GM21717 (cell line): ENCODE results near the gene SF3A2.
"Not testable (repeated sequence)": the region's sequence is repeated elsewhere in the genome, so short reads cannot be mapped to it uniquely, and the experiment has no call there.

Experiments used
- ATAC-seq: cut with Tn5 transposase; IDR thresholded peaks from one replicate; pipeline ENCODE4 v1.9.1; 2021; ENCODE audit warnings: mild to moderate bottlenecking, moderate library complexity; ENCODE audit not compliant: unreplicated experiment

The SF3A2 gene, protein sequence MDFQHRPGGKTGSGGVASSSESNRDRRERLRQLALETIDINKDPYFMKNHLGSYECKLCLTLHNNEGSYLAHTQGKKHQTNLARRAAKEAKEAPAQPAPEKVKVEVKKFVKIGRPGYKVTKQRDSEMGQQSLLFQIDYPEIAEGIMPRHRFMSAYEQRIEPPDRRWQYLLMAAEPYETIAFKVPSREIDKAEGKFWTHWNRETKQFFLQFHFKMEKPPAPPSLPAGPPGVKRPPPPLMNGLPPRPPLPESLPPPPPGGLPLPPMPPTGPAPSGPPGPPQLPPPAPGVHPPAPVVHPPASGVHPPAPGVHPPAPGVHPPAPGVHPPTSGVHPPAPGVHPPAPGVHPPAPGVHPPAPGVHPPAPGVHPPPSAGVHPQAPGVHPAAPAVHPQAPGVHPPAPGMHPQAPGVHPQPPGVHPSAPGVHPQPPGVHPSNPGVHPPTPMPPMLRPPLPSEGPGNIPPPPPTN

DNA sequence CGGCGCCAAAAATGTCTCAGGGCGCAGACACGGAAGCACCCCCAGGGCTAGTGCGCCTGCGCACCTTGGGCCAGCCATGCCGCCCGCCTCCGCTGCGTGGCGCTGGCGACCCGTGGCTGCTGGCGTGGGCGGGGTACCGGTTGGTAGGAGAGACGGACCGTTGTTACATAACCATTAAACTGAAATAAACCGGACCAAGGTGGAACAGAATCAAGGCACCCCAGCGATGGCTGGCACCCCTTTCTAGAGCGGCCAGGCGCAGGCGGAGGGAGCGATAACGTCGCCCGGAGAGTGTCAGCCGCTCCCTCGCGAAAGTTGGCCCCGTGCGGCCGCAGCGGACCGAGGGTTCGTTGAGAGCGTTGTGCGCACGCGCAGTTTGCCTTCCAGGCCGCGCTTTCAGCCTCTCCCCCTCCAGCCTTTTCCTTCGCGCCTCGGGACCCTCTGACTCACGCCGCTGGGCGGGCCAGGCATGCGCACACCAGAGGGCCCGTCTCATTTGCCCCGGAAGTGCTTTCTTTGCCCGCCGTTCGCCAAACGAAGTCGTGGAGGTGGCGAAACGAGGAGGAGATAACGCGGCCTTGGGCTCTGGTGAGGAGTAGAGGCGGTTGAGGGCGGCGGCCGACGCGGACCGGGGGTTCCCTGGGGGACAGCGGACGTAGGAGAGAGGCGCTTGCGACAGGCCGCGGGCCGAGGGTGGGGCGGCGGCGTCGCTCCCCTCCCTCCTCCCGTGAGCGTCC lies at the start of gene SF3A2, which contains the start of gene PLEKHJ1:
SF3A2 (plus strand) TSS at position 511 of the 737 bp plus-strand sequence. CDS start 6,595 bp downstream, outside the sequence.
PLEKHJ1 (minus strand) TSS at position 16 of the 737 bp plus-strand sequence. CDS start 81 bp downstream, outside the sequence.
- ATAC-seq, result peak; percentile 51

GRCh38 chr19:2187159-2187558 lies 49.5 kb upstream of the SF3A2 start:
- ATAC-seq, result no peak

DNA sequence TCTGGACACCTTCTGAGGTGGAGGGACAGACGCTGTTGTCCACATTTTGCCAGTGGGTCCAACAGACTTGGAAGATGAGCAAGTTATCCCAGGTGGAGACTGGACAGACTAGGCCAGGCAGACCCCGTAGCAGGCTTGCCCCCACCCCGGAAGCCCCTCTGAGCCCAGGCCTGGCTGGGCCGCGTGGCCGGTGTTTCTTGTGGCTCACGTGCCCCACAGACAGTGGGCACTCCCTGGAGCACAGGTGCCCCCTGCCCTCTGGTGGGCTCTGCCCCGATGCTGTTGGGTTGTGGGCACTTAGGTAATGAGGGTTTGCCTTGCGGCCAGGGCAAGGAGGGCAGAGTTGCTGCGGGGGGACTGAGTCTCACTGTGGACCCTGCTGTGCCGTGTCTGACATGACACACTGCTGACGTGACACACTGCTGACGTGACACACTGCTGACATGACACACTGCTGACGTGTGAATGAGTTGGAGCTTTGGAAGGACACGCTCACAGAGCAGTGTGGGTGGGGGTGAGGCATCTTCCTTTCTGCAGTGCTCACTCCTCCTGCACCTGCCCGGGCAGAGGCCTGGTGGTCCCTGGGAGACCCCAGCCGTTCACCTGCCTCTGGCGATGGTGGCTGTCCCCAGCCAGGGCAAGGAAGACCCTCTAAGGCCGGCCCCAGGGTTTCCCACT lies 47.8 kb upstream of the SF3A2 start:
- ATAC-seq, result no peak

DNA sequence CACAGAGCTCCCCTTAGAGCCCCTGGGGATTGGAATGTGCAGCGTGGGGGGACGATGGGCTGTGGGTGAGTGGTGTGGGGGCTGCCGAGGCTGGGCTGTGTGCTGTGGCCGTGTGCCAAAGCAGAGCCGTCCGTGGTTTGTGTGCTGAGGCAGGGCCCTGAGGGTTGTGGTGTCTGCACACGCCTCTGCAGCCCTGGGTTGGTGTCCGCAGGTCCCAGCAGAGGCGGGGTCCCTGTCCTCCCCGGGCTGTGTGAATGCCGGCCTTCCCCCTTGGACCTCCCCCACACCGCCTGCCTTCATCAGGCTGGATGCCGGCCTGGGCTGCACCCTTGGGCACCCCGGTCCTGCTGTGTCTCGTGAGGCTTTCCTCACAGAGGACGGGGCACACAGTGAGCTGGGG lies 46.7 kb upstream of the SF3A2 start:
- no peak for ATAC-seq

DNA sequence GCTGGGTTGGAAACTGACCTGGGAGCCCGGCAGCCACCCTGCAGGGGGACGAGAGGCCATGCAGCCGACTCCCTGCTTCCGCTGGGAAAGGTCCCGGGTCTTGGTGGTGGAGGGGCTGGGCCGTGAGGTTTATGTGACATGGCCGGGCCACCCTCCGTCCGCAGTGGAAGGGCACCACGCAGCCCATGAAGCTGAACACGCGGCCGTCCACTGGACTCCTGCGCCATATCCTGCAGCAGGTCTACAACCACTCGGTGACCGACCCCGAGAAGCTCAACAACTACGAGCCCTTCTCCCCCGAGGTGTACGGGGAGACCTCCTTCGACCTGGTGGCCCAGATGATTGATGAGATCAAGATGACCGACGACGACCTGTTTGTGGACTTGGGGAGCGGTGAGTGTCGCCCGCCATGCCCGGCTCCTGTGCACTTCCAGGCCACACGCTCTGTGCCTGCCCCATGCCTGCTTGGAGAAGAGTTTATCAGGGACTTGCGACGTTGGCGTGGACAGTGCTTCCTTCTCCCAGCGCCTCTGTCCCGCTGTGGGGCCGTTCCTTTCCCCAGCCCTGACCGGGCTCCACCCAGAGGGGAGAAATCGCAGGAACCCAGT lies 45.7 kb upstream of the SF3A2 start:
- no peak for ATAC-seq

DNA sequence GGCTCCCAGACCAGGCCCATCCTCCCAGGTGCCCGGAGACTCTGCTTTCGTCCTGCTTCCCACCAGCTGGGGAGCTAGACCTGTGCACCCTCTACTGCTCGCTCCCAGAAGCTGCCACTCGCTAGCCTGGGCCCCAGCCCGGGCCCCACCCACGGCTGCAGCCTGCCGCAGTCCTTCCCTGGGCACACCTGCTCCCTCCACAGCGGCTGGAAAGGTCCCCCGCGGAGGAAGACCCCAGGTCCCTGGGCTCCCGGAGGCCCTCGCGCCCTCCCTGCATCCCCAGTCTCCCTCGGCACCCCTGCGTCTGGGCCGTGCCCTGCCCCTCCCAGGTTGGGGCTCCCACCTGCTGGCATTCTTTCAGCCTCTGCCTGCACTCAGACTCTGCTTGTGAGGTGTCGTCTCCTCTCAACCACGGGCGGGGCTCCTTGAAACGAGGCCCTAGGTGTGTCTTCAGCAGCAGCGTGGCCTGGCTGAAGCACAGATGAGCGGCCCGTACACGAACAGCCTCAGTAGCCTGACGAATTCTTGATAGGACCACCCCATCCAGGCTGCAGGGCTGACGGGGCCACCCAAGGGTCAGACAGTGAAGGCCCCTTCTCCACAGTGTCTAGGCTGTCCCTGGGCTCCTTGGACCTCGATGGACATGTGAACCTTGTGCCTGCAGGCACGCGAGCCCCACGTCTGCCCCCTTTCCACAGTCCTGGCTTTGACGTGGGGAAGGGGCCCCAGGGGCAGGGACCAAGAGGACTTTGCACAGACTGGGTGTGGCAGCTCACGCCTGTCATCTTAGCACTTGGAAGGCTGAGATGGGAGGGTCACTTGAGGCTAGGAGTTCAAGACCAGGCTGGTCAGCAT lies 44.9 kb upstream of the SF3A2 start:
- no peak for ATAC-seq

DNA sequence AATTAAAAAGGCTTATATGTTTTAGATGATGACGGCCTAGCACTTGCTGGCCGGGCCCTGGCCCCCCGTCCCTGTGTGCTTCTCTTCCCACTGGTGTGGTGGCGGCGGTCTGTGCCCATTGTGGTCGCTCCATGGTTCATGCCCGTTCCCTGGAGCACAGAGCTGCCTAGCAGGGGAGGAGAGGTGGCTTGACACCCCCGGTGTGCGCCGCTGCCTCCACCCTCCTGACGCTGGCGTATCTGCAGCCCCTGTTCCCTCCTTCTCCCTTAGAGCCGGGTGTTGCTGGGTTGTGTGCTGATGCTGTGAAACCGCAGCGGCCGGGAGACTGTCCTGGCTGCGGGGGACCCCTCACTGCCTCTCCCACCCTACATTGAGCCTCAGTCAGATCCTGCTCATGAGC lies 43.8 kb upstream of the SF3A2 start:
- ATAC-seq, result no peak

DNA sequence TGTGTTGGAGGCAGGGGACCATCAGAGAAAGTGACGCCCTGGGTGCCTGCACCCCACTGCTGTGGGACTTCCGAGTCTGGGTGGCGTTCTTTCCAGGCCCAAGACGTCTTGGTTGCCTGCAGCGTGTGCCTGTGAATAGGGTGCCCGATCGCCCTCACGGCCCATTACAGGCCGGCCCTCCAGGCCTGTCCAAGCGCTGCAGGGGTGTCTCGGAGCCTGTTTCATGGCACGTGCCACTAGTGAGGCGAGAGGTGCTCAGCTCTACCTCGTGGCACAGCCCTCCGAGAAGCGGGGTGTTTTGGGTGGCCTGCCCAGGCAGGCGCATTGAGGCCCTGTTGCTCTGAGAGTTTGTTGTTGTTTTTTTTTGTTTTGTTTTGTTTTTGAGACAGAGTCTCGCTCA lies 42.8 kb upstream of the SF3A2 start:
- ATAC-seq, result no peak

GRCh38 chr19:2194513-2195078 lies 42.0 kb upstream of the SF3A2 start:
- no peak for ATAC-seq

DNA sequence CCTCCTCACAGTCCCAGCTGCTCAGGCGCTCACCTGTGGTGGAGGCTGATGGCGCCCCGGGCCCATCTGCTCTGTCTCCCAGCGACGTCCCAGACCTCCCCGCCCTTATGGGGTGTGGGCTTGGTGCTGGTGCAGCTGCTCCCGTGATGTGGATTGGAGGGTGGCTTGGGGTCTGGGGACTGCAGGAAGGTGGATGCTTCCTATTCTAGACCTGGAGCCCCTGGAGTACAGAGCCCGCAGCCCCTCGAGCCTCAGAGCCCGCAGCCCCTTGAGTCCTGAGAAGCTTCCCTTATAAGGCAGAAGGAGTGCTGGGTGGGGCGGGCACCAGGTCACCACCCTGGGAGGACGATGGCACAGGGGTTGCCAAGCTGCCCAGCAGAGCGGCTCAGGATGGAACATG lies 41.3 kb upstream of the SF3A2 start:
- no peak for ATAC-seq

DNA sequence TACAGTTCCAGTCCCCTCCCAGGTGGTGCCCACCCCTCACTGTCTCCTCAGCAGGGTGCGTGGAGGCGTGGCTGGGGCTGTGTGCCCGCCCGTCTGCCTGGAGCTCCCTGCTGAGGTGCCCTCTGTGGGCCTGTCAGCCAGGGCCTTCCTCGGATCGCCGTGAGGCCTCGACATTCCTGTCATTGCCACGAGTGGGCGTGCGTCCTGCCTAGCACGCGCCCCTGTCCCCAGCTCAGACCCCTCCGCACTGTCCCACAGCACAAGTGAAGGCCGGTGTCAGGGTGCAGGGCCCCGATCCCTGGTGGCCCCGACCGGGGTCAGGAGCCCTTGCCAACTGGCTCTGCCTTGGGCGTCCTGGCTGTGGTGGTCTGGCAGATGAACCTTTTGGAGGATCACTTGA lies 40.7 kb upstream of the SF3A2 start:
- no peak for ATAC-seq

GRCh38 chr19:2197270-2197669 lies 39.4 kb upstream of the SF3A2 start:
- ATAC-seq, result no peak

DNA sequence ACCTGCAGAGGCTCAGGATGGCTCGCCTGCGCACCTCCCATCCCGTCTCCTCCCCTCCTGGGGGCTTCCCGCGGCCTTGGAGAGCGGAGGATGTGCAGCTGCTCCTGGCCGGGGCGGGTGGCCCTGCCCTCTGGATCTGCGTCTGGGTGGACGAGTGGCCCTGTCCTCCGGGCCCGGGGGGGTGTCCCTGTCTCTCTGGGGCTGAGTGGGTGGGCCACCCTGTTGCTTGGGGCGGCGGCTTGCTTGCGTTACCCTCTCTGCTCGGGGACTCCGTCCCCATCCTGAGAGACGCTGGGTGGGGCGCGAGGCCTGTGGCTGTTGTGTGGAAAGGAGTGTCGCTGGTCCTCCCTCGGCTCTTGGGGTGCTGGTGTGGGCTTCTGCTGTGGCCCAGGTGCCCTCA lies 38.3 kb upstream of the SF3A2 start:
- ATAC-seq, result no peak

GRCh38 chr19:2199215-2199614 lies 37.4 kb upstream of the SF3A2 start:
- ATAC-seq, result no peak

- ATAC-seq, result no peak
These were observed 36.6 kb upstream of the SF3A2 start for GRCh38 chr19:2199861-2200623.

- ATAC-seq, result not testable (repeated sequence)
These were observed 35.9 kb upstream of the SF3A2 start for GRCh38 chr19:2200624-2201294.

DNA sequence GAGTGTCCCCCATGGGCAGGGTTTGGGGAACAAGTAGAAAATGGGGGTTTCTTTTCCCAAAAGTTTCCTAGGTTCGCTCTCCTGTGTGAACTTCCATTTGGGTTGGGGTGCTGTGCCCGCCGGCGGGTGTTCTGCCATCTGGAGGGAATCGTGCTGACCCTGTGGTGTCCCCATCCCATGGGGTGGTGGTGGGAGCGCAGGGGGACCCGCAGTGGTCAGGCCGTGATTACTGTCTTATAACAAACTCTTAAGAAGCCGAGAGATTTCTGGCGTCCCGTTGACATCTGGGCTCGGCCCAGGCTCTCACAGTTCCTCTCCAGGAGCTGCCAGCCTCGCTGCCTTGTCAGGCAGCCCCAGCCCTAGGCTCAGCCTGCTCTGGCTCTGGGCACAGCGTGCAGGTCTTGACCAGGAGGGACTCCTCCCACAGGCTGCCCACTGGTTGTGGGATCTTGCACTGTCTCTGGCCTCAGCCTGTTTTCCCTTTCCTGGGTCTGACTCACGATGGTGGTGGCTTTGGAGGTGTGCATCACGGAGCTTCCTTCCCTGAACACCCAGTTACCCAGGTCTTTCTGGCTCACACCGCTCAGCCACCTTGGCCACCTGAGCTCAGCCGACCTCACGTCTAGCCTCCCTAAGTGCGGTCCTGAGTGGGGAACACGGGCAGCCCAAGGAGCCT lies 35.0 kb upstream of the SF3A2 start:
- ATAC-seq, result no peak

- ATAC-seq, result no peak
These were observed 34.3 kb upstream of the SF3A2 start for GRCh38 chr19:2202366-2202765.
